Left ventricle myocardium inferior (tissue), 1 donor: Measurements from ENCODE around the gene ADGRL4. TPM values are rescaled to one million over a fixed set of nuclear protein-coding genes. Genes with fewer than 3 reads are reported as not detected.

Experiments used
- DNase-seq: peaks from one replicate; pipeline ENCODE4 v3.0.0-alpha.2; 2020
- H3K27ac ChIP-seq: fragments of 200-600 bp; replicated peaks from 2 replicates; pipeline ENCODE4 v1.8.0; 2021
- H3K27me3 ChIP-seq: fragments of 200-600 bp; 2 replicates; pipeline ENCODE4 v1.8.0; 2021; ENCODE audit warnings: low read depth
- H3K36me3 ChIP-seq: fragments of 200-600 bp; 2 replicates; pipeline ENCODE4 v1.8.0; 2021
- H3K4me1 ChIP-seq: fragments of 200-600 bp; 2 replicates; pipeline ENCODE4 v1.8.0; 2021
- H3K4me3 ChIP-seq: fragments of 200-600 bp; 2 replicates; pipeline ENCODE4 v1.8.0; 2021; ENCODE audit warnings: mild to moderate bottlenecking, moderate library complexity
- H3K9me3 ChIP-seq: fragments of 200-600 bp; replicated peaks from 2 replicates; pipeline ENCODE4 v1.8.0; 2021
- intact Hi-C: fragments of 100-400 bp; cut with micrococcal nuclease; formaldehyde crosslinking; loops from one replicate; pipeline ENCODE4 v1.11.0; 2022
- total RNA-seq: library from RNA; stranded (reverse); fragmentation: NEBNext Ultra II Directional; extraction: Animal tissue kit (Norgen Biotek cat#: 25700); gene quantifications from one replicate; pipeline ENCODE4 v1.2.1, GENCODE V29; 2021
- TF ChIP-seq, protein P1 (sequence below): fragments of 200-600 bp; IDR thresholded peaks from 2 replicates; pipeline ENCODE4 v1.8.0; 2021; ENCODE audit warnings: antibody characterized with exemption, mild to moderate bottlenecking, borderline replicate concordance
- donor health status: DM: no; HTN: yes; CAD: no; lungs with severe emphysema.

ADGRL4 gene
- total RNA-seq, 1 donor from 2014 or later, result 19.3 TPM

DNA sequence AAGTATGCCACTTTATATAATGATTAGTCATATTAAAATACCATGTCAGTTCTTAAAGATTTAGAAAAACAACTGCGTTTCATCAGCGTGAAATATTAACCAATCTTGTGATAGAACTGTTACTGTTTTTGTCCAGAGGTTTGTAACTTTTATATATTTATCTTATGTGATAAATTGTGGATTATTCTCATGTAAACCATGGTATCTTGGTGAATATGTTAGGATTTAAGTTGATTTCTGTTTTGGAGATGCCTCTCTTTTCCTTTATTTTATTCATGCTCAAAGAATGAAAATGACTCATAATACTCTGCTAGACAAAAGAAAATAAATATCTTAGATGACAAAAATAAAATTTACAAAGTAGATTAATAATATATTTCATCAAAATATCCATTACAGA is 88.4 kb downstream of the ADGRL4 start:
- TF ChIP-seq, protein P1, sequence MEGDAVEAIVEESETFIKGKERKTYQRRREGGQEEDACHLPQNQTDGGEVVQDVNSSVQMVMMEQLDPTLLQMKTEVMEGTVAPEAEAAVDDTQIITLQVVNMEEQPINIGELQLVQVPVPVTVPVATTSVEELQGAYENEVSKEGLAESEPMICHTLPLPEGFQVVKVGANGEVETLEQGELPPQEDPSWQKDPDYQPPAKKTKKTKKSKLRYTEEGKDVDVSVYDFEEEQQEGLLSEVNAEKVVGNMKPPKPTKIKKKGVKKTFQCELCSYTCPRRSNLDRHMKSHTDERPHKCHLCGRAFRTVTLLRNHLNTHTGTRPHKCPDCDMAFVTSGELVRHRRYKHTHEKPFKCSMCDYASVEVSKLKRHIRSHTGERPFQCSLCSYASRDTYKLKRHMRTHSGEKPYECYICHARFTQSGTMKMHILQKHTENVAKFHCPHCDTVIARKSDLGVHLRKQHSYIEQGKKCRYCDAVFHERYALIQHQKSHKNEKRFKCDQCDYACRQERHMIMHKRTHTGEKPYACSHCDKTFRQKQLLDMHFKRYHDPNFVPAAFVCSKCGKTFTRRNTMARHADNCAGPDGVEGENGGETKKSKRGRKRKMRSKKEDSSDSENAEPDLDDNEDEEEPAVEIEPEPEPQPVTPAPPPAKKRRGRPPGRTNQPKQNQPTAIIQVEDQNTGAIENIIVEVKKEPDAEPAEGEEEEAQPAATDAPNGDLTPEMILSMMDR, result no peak
- no peak for DNase-seq
- H3K36me3 ChIP-seq, result no peaks in the 10 kb centered on the region
- no peak overlapping the region for H3K4me3 ChIP-seq
- H3K27ac ChIP-seq, result no peak overlapping the region
- intact Hi-C loops, result no loop called here
- no peaks in the 10 kb centered on the region for H3K9me3 ChIP-seq
- H3K27me3 ChIP-seq, result no peaks in the 10 kb centered on the region
- no peaks in the 10 kb centered on the region for H3K4me1 ChIP-seq

DNA sequence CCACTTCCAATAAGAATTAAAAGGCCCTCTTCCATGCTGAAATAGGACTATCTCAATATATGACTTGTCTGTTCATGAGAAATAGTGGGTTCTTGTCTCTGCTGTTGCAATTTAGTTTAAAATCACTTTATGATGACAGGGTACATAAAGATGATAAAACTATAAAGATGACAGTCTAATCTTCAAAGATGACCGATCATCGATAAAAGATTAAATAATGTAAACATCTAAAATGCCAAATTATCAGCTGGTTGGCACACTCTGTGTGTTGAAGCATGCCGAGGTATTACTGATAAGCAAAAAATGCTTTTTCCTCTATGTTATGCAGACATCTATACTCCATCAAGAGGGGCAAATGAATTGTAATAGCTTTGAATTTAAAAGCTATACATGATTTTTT is 89.5 kb downstream of the ADGRL4 start:
- H3K9me3 ChIP-seq, result no peaks in the 10 kb centered on the region
- no peak overlapping the region for H3K4me3 ChIP-seq
- TF ChIP-seq, protein P1, result no peak
- H3K4me1 ChIP-seq, result no peaks in the 10 kb centered on the region
- no peaks in the 10 kb centered on the region for H3K36me3 ChIP-seq
- H3K27me3 ChIP-seq, result no peaks in the 10 kb centered on the region
- intact Hi-C loops, result no loop called here
- H3K27ac ChIP-seq, result no peak overlapping the region
- DNase-seq, result no peak

DNA sequence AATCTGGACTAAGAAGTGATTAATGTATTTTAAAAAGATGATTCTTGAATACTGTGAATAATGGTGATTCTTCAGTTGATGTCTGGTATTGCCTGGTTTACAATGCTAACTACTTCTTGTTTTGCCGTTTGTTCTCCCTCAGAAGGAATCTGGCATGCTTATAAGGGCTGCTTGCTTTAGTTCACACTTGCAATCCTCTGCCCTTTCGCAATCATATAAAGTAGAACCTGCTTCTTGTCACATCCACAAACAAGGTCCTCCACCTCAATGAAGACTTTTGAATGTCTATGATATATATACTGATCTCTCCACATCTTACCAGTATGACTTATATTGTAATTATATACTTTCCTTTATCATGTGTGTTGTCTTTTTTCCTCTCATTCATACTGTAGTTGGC is 92.6 kb downstream of the ADGRL4 start:
- no peak for DNase-seq
- Histone ChIP-seq H3K27me3 (no peaks in the 10 kb centered on the region), H3K27ac (no peak overlapping the region), H3K36me3 (no peaks in the 10 kb centered on the region), H3K9me3 (no peaks in the 10 kb centered on the region), H3K4me1 (no peaks in the 10 kb centered on the region), H3K4me3 (no peak overlapping the region)
- intact Hi-C loops, result no loop called here
- TF ChIP-seq, protein P1, result no peak

DNA sequence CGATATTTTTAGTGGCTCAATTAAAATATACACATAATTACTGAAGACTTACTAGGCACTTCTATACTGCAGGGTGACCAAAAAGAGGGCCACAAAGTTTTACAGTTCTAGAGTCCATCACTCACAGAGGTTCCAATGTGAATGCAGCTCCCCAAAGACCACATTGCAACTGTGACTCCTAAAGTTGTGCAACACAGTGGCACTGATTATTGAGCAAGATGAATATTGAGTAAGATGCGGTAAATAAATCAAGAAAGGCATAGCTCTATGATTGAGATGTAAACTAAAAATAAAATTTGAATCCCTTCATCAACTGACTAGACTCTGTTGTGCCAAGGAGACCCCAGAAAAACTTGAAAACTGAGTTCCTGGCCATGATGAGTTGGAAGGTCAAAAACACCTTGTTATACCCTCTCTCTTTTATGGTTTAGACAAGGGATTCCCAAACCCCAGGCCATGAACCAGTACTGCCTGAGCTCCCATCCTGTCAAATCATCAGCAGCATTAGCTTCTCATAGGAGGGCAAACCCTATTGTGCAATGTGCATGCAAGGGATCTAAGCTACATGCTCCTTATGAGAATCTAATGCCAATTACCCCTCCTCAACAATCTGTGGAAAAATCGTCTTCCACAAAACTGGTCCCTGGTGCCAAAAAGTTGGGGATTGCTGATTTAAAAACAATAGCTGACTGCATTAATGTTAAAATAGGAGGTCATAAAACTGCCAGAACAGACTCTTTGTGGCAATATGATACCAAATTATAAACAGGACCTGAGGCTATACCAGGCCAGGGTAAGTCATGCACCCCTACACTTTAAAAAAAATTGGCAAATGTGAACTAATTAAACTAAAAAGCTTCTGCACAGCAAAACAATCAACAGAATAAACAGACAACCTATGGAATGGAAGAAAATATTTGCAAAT is 94.3 kb downstream of the ADGRL4 start:
- Histone ChIP-seq H3K27me3 (no peaks in the 10 kb centered on the region), H3K27ac (no peak overlapping the region), H3K36me3 (no peaks in the 10 kb centered on the region), H3K9me3 (no peaks in the 10 kb centered on the region), H3K4me1 (no peaks in the 10 kb centered on the region), H3K4me3 (no peak overlapping the region)
- TF ChIP-seq, protein P1, result no peak
- intact Hi-C loops, result no loop called here
- DNase-seq, result no peak

DNA sequence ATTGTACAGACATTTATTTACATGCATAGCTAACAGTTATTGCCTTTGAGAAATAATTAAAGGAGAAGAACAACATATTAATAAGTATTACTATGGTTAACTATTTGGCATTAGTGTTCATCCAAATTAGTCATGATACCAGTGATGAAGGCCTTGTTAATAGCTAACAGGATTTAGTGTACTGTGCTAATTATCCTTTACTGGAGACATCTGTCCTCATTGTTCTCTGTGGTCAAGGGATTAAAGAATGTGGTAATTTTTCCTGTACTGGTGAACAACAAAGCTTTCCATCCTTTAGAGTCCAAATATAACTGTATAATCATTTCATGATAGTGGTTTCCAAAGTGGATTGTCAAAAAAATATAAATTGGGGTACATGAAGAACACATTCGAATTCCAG is 103.9 kb downstream of the ADGRL4 start:
- H3K4me3 ChIP-seq, result no peak overlapping the region
- no peaks in the 10 kb centered on the region for H3K27me3 ChIP-seq
- H3K4me1 ChIP-seq, result no peaks in the 10 kb centered on the region
- TF ChIP-seq, protein P1, result no peak
- H3K9me3 ChIP-seq, result no peaks in the 10 kb centered on the region
- intact Hi-C loops, result no loop called here
- no peak for DNase-seq
- no peak overlapping the region for H3K27ac ChIP-seq
- H3K36me3 ChIP-seq, result no peaks in the 10 kb centered on the region
